Epithelial cell of prostate (primary cell): ENCODE data around the gene ANOS1.
"Not testable (repeated sequence)": the region's sequence is repeated elsewhere in the genome, so short reads cannot be mapped to it uniquely, and the experiment has no call there.

Experiments used
- DNase-seq: peaks from one replicate; pipeline ENCODE4 v3.0.0-alpha.2; 2011; ENCODE audit warnings: low read depth, low spot score
- H3K27ac ChIP-seq: fragments of 450-650 bp; 2 replicates; pipeline ENCODE4 v1.5.1; 2017; ENCODE audit warnings: mild to moderate bottlenecking

The ANOS1 gene

GRCh38 chrX:8731559-8732395, at the start of gene ANOS1:
ANOS1 (minus strand) TSS chrX:8732137; CDS start chrX:8732036, 101 bp downstream.
- H3K27ac ChIP-seq, result no peak within 1 kb of the TSS
- DNase-seq, result no peak

DNA sequence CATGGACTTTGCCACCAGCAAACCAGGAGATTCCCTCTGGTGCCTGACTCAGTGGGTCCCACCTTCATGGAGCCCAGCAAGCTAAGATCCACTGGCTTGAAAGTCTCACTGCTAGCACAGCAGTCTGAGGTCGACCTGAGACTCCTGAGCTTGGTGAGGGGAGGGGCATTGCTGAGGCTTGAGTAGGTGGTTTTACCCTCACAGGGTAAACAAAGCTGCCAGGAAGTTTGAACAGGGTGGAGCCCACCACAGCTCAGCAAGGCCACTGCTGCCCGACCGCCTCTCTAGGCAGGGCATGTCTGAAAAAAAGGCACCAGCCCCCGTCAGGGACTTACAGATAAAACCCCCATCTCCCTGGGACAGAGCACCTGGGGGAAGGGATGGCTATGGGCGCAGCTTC, 41.2 kb upstream of the ANOS1 start:
- DNase-seq, result no peak
- no peak overlapping the region for H3K27ac ChIP-seq

DNA sequence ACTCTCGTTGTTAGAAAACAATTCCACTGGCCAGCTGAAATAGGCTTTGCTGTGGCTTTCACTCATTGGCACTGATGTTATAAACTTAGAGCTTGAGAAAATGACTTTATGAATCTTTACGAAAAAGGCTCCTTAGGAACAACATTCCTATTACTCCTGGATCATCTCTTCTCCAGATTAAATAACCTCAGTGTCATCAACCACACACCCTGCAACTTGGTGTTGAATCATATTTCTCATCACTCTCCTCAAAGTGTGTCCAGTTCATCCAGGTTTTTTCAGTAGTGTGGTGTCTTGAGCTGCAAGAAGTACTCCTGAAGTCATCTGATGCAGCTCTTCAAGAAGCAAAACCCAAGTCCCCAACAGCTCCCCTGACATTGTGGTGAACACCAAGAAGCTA, 28.1 kb upstream of the ANOS1 start:
- no peak for DNase-seq
- H3K27ac ChIP-seq, result no peak overlapping the region

GRCh38 chrX:8758706-8759105, 26.8 kb upstream of the ANOS1 start:
- not testable (repeated sequence) for DNase-seq
- H3K27ac ChIP-seq, result peak overlapping the region; percentile 64

- DNase-seq, result not testable (repeated sequence)
- H3K27ac ChIP-seq, result peak overlapping the region; percentile 64
Observed at GRCh38 chrX:8757609-8758389, 25.9 kb upstream of the ANOS1 start.

DNA sequence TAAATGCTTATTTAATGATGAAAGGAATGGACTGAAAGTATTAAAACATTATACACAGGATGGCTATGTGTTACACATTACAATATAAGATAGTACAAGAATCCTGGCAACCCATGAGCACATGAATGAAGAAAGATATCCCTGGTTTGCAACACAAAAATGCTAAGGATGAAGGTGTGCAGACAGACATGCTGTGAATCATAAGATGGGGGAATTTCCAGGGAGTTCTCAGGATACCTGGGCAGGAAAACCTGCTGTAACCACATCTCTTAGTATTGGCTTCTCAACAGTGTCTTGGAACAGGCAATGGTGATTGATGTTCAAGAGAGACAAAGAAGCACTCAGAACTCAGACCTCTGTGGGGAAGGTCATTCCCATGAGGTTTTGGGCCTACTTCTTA, 23.9 kb upstream of the ANOS1 start:
- no peak for DNase-seq
- no peak overlapping the region for H3K27ac ChIP-seq

GRCh38 chrX:8755116-8755515, 23.2 kb upstream of the ANOS1 start:
- DNase-seq, result no peak
- H3K27ac ChIP-seq, result no peak overlapping the region

- no peak for DNase-seq
- no peak overlapping the region for H3K27ac ChIP-seq
Observed at GRCh38 chrX:8749697-8750096, 17.8 kb upstream of the ANOS1 start.

- no peak for DNase-seq
- no peak overlapping the region for H3K27ac ChIP-seq
Observed at GRCh38 chrX:8748855-8749254, 16.9 kb upstream of the ANOS1 start.

DNA sequence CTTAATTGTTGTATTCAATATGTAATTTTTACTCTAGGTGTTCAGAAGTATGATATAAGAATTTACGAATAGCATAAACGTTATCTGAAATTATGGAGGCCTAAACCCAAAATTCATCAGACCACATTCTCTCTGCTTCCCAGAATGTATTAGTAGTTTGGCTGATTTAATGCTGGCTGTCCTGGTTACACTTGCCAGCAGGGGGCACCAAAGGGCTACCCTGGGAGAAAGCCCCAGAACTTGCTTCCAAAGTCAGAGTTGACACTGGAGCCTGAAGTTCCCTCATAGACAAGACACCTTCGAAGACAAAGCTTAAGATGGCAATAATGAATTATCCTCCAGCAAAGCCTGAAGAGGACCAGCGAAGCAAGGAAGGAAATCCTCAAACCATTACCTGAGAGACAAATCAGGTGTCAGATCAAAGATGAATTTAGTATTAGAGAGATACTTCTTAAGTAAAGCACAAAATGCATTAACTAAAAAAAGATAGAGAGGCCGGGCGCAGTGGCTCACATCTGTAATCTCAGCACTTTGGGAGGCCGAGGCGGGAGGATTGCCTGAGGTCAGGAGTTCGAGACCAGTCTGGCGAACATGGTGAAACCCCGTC, 11.3 kb upstream of the ANOS1 start:
- DNase-seq, result no peak
- no peak overlapping the region for H3K27ac ChIP-seq

DNA sequence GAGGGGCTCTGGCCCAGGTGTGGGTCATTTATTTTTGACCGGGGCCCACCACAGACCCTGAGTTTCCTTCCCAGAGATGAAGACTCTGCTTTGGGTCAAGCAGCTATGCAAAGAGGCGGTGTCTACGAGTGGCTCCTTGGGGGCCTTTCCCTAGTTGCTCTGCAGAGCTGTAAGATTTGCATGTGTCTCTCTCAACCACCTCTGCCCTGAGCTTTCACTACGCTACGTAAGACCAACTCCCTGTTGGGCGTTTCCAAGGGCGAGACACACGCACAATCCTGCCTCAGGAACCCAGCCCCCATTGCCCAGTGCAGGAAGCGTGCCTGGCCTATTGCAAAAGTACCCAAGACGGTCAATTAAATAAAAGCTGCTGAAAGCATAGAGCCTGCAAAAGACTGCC, 10.0 kb upstream of the ANOS1 start:
- H3K27ac ChIP-seq, result no peak overlapping the region
- DNase-seq, result no peak

GRCh38 chrX:8738588-8739189, 6.8 kb upstream of the ANOS1 start:
- no peak for DNase-seq
- no peak overlapping the region for H3K27ac ChIP-seq

DNA sequence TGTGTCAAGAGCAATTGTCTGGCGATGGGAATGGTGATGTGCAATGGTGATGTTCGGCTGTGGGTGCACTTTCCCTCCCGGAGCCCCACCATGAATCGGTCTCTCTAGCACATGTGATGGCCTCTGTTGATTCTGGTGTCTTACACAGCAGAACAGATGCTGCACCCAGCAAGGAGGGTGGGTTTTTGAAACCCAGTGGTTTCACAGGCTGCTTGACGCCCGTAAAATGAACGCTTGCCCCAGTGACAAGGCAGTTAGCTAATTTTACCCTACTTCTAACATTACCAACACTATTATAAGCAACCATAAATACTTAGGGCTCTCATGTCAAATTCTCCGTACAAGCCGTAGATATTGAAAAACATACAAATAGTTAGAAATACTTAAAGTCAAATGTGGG, 5.9 kb upstream of the ANOS1 start:
- DNase-seq, result no peak
- no peak overlapping the region for H3K27ac ChIP-seq

DNA sequence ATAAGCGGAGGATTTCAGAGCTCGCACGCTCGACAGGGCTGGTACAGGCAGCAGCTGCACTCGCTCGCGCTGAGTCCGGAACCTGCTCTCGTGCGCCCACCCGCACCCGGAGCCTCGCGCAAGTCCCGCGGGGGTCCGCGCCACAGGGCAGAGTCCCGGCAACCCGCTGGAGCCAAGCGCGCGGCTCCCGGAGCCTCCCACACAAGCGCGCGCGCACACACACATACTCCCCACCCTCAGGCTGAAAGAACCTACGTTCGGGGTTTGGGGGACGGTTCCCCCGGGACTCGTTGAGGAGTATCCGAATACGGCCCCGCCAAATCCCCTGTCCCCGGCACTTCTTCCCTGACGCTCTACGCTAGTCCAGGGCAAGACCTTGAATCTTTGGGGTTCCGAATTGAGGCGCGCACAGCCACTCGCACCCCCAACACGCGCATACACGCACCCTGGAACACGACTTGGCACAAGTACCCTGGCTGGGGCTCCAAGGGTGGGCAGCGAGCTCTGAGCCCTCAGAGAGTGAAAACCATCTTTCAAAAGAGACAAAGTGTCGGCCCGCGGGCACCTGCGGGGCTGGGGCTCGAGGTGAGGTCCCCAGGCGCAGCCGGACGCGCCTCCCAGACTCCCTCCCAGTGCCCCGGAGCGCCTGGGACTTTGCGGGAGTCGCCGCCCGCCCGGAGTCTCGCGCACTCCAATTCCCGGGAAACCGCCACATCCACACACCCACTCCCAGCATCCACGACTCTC, 952 bp downstream of the ANOS1 start:
- DNase-seq, result no peak
- H3K27ac ChIP-seq, result no peak overlapping the region

DNA sequence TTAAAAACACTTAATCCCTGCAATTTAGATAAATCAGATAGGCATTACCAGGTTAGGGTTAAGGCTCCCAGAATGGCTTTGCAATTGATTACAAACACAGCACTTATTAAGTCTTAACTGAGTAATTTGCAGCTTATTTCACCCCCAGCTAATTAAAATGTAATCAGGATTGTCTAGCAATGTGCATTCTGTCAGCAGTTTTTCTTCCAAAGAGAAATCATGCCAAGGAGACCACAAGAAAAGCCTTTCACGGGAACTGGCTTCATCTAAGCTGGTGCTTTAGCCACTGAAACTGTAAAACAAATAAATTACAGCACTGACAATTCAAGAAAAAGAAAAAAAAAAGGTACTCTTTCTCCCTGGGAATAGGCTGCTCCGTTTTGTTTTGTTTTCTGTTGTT, 2.1 kb downstream of the ANOS1 start:
- no peak for DNase-seq
- H3K27ac ChIP-seq, result no peak overlapping the region

DNA sequence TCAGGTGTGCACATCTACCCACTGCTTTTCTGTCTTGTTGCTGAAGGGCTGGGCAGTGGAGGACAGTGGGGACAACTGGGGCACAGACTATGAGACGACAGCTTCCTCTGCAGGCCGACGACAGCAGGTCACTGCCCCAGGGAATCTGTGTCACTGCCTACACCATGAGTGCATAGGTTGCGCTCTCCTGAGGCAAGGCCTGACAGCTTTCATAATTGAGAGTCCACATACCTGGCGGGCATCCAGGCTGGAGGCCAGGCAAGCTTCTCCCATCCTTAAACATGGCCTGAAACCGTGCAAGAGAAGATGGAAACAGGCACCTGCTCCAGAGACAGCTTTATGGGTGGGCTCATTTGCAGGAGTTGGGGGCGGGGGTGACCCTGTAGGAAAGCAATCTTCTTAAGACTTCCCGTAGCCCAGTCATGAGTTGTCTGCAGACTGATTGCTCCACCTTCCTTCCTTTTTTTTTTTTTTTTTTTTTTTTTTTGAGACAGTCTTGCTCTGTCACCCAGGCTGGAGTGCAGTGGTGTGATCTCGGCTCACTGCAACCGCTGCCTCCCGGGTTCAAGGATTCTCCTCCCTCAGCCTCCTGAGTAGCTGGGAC, 2.9 kb downstream of the ANOS1 start:
- no peak for DNase-seq

GRCh38 chrX:8726031-8726652, 5.8 kb downstream of the ANOS1 start:
- no peak overlapping the region for H3K27ac ChIP-seq
- DNase-seq, result peak; percentile 14

More for the DNA sequence above, 2.9 kb downstream of the ANOS1 start:
- no peak overlapping the region for H3K27ac ChIP-seq

- no peak overlapping the region for H3K27ac ChIP-seq
- DNase-seq, result no peak
Observed at GRCh38 chrX:8724300-8724699, 7.6 kb downstream of the ANOS1 start.

GRCh38 chrX:8721536-8721935, 10.4 kb downstream of the ANOS1 start:
- H3K27ac ChIP-seq, result no peak overlapping the region
- no peak for DNase-seq
